ENCODE measurements around the gene MUC5AC.

Gene MUC5AC

DNA sequence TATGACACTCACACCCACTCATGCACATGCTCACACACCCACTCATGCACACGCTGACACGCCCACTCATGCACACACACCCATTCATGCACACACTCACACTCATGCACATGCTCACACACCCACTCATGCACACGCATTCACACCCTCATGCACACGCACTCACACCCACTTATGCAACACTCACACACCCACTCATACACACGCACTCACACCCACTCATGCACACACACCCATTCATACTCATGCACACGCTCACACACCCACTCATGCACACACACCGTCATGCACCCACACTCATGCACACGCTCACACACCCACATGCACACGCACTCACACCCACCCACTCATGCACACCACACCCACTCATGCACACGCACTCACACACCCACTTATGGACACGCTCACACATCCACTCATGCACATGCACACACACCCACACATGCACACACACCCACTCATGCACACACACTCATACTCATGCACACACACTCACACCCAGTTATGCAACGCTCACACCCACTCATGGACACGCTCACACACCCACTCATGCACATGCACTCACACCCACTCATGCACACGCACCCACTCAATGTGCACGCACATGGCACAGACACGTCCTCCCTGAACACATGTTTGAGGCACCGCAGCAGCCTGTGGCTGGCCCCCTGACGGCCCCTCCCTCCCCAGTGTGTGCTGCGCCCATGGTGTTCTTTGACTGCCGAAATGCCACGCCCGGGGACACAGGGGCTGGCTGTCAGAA lies 17.9 kb downstream of the MUC5AC start:
- Histone ChIP-seq H2AFZ (ENCODE audit: low read depth, low read length) (no peak overlapping the region), H3K36me3 (ENCODE audit: insufficient read depth, low read length) (no peaks in the 10 kb centered on the region), H3K27ac (ENCODE audit: low read length) (no peak overlapping the region), H3K9me3 (ENCODE audit: insufficient read depth, low read length, severe bottlenecking) (no peaks in the 10 kb centered on the region), H3K27me3 (ENCODE audit: insufficient read depth, low read length, poor library complexity) (no peaks in the 10 kb centered on the region), H3K4me2 (ENCODE audit: insufficient read depth, low read length) (no peak overlapping the region), H3K9ac (ENCODE audit: low read depth, low read length) (no peak overlapping the region), H3K4me1 (ENCODE audit: insufficient read depth, low read length) (no peaks in the 10 kb centered on the region), H4K20me1 (ENCODE audit: insufficient read depth, low read length) (0 out of 2 replicates have a peak, but pooled peaks cover 3% of the 10 kb centered on the region), H3K4me3 (ENCODE audit: low read depth in 1 of 2, low read length in 2 of 2) (no peak overlapping the region), H3K79me2 (ENCODE audit: insufficient read depth, low read length) (no peaks in the 10 kb centered on the region)
- no peak for DNase-seq
- TF ChIP-seq, protein P1, sequence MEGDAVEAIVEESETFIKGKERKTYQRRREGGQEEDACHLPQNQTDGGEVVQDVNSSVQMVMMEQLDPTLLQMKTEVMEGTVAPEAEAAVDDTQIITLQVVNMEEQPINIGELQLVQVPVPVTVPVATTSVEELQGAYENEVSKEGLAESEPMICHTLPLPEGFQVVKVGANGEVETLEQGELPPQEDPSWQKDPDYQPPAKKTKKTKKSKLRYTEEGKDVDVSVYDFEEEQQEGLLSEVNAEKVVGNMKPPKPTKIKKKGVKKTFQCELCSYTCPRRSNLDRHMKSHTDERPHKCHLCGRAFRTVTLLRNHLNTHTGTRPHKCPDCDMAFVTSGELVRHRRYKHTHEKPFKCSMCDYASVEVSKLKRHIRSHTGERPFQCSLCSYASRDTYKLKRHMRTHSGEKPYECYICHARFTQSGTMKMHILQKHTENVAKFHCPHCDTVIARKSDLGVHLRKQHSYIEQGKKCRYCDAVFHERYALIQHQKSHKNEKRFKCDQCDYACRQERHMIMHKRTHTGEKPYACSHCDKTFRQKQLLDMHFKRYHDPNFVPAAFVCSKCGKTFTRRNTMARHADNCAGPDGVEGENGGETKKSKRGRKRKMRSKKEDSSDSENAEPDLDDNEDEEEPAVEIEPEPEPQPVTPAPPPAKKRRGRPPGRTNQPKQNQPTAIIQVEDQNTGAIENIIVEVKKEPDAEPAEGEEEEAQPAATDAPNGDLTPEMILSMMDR (IDR thresholded peaks at IDR 0.05; ENCODE audit: borderline replicate concordance, extremely low read depth, low read length, poor library complexity, severe bottlenecking), result no peak
- TF ChIP-seq EZH2 (IDR thresholded peaks at IDR 0.05; ENCODE audit: borderline replicate concordance, low read depth, low read length, severe bottlenecking), result no peak
- ATAC-seq (ENCODE audit: insufficient read depth, low read depth), result no peak

- no peaks in the 10 kb centered on the region for H3K79me2 ChIP-seq (ENCODE audit: insufficient read depth, low read length)
- H2AFZ ChIP-seq (ENCODE audit: low read depth, low read length), result no peak overlapping the region
- no peak overlapping the region for H3K4me2 ChIP-seq (ENCODE audit: insufficient read depth, low read length)
- no peak overlapping the region for H3K9ac ChIP-seq (ENCODE audit: low read depth, low read length)
- no peak overlapping the region for H3K27ac ChIP-seq (ENCODE audit: low read length)
- no peak for ATAC-seq (ENCODE audit: insufficient read depth, low read depth)
- no peak overlapping the region for H3K4me3 ChIP-seq (ENCODE audit: low read depth in 1 of 2, low read length in 2 of 2)
- TF ChIP-seq, protein P1 (IDR thresholded peaks at IDR 0.05; ENCODE audit: borderline replicate concordance, extremely low read depth, low read length, poor library complexity, severe bottlenecking), result no peak
- no peak for TF ChIP-seq EZH2 (IDR thresholded peaks at IDR 0.05; ENCODE audit: borderline replicate concordance, low read depth, low read length, severe bottlenecking)
- 0 out of 2 replicates have a peak, but pooled peaks cover 3% of the 10 kb centered on the region for H4K20me1 ChIP-seq (ENCODE audit: insufficient read depth, low read length)
- no peaks in the 10 kb centered on the region for H3K27me3 ChIP-seq (ENCODE audit: insufficient read depth, low read length, poor library complexity)
- no peaks in the 10 kb centered on the region for H3K9me3 ChIP-seq (ENCODE audit: insufficient read depth, low read length, severe bottlenecking)
- DNase-seq, result no peak
- no peaks in the 10 kb centered on the region for H3K36me3 ChIP-seq (ENCODE audit: insufficient read depth, low read length)
- H3K4me1 ChIP-seq (ENCODE audit: insufficient read depth, low read length), result no peaks in the 10 kb centered on the region
These were observed 18.7 kb downstream of the MUC5AC start for GRCh38 chr11:1176224-1177019.

- no peak overlapping the region for H3K4me3 ChIP-seq (ENCODE audit: low read depth in 1 of 2, low read length in 2 of 2)
- no peaks in the 10 kb centered on the region for H3K9me3 ChIP-seq (ENCODE audit: insufficient read depth, low read length, severe bottlenecking)
- no peak overlapping the region for H3K27ac ChIP-seq (ENCODE audit: low read length)
- TF ChIP-seq, protein P1 (IDR thresholded peaks at IDR 0.05; ENCODE audit: borderline replicate concordance, extremely low read depth, low read length, poor library complexity, severe bottlenecking), result no peak
- no peak for DNase-seq
- no peak for ATAC-seq (ENCODE audit: insufficient read depth, low read depth)
- H3K79me2 ChIP-seq (ENCODE audit: insufficient read depth, low read length), result no peaks in the 10 kb centered on the region
- no peak overlapping the region for H2AFZ ChIP-seq (ENCODE audit: low read depth, low read length)
- no peaks in the 10 kb centered on the region for H3K36me3 ChIP-seq (ENCODE audit: insufficient read depth, low read length)
- H3K4me1 ChIP-seq (ENCODE audit: insufficient read depth, low read length), result no peaks in the 10 kb centered on the region
- no peak overlapping the region for H3K4me2 ChIP-seq (ENCODE audit: insufficient read depth, low read length)
- no peaks in the 10 kb centered on the region for H3K27me3 ChIP-seq (ENCODE audit: insufficient read depth, low read length, poor library complexity)
- 0 out of 2 replicates have a peak, but pooled peaks cover 3% of the 10 kb centered on the region for H4K20me1 ChIP-seq (ENCODE audit: insufficient read depth, low read length)
- H3K9ac ChIP-seq (ENCODE audit: low read depth, low read length), result no peak overlapping the region
These were observed 19.4 kb downstream of the MUC5AC start for GRCh38 chr11:1177020-1177770.

All from DND-41 (cell line).